Mesendoderm (in vitro differentiated cells): ENCODE measurements around the gene HACD2.
"Not testable (repeated sequence)": the region's sequence is repeated elsewhere in the genome, so short reads cannot be mapped to it uniquely, and the experiment has no call there.

ENCODE experiments used
- DNase-seq: peaks from one replicate; pipeline ENCODE4 v3.0.0; 2013
- H2AK5ac ChIP-seq: 2 replicates; pipeline ENCODE4 v1.6.1; 2013; ENCODE audit warnings: low read length, inconsistent platforms
- H2BK120ac ChIP-seq: 2 replicates; pipeline ENCODE4 v1.6.1; 2013; ENCODE audit warnings: low read depth, mild to moderate bottlenecking, low read length, moderate library complexity, mixed read lengths
- H2BK15ac ChIP-seq: replicated peaks from 2 replicates; pipeline ENCODE4 v1.6.1; 2013; ENCODE audit warnings: low read depth, mild to moderate bottlenecking, moderate library complexity
- H2BK5ac ChIP-seq: 2 replicates; pipeline ENCODE4 v1.6.1; 2013; ENCODE audit warnings: low read length, inconsistent platforms
- H3K18ac ChIP-seq: 2 replicates; pipeline ENCODE4 v1.6.1; 2013; ENCODE audit warnings: mild to moderate bottlenecking, low read length, mixed read lengths
- H3K23ac ChIP-seq: one replicate; pipeline ENCODE4 v1.6.1; 2013; ENCODE audit warnings: low read length
- H3K27ac ChIP-seq: 2 replicates; pipeline ENCODE4 v1.5.1; 2013; ENCODE audit warnings: low read depth, mild to moderate bottlenecking, inconsistent platforms, low read length, moderate library complexity
- H3K27me3 ChIP-seq: 2 replicates; pipeline ENCODE4 v1.6.1; 2013; ENCODE audit warnings: low read length, control low read depth, mild to moderate bottlenecking, inconsistent platforms; ENCODE audit not compliant: insufficient read depth, poor library complexity
- H3K36me3 ChIP-seq: 2 replicates; pipeline ENCODE4 v1.6.1; 2013; ENCODE audit warnings: low read length, inconsistent platforms; ENCODE audit not compliant: control insufficient read depth, insufficient read depth
- H3K4ac ChIP-seq: one replicate; pipeline ENCODE4 v1.6.1; 2013; ENCODE audit warnings: low read depth, mild to moderate bottlenecking, low read length, moderate library complexity
- H3K4me1 ChIP-seq: 2 replicates; pipeline ENCODE4 v1.6.1; 2013; ENCODE audit warnings: low read depth, low read length, inconsistent platforms; ENCODE audit not compliant: control insufficient read depth
- H3K4me2 ChIP-seq: 2 replicates; pipeline ENCODE4 v1.6.1; 2013; ENCODE audit warnings: low read length
- H3K4me3 ChIP-seq: 2 replicates; pipeline ENCODE4 v1.5.1; 2013; ENCODE audit warnings: mild to moderate bottlenecking, low read length
- H3K56ac ChIP-seq: one replicate; pipeline ENCODE4 v1.6.1; 2013; ENCODE audit warnings: low read length
- H3K79me1 ChIP-seq: 2 replicates; pipeline ENCODE4 v1.6.1; 2013; ENCODE audit warnings: low read length, inconsistent platforms
- H3K79me2 ChIP-seq: 2 replicates; pipeline ENCODE4 v1.6.1; 2013; ENCODE audit warnings: mild to moderate bottlenecking, low read length; ENCODE audit not compliant: control insufficient read depth, insufficient read depth
- H3K9ac ChIP-seq: 2 replicates; pipeline ENCODE4 v1.6.1; 2013; ENCODE audit warnings: low read length, inconsistent platforms
- H4K5ac ChIP-seq: one replicate; pipeline ENCODE4 v1.6.1; 2013; ENCODE audit warnings: low read length
- H4K8ac ChIP-seq: one replicate; pipeline ENCODE4 v1.6.1; 2013; ENCODE audit warnings: low read depth, mild to moderate bottlenecking, control low read depth, low read length, moderate library complexity
- WGBS: extraction: QIAGEN DNeasy Blood & Tissue Kit; methylation state at CpG from one replicate; pipeline ENCODE4 v1.1.7; 2013; ENCODE audit warnings: low lambda C conversion rate, missing lambda C conversion rate; ENCODE audit not compliant: insufficient coverage; ENCODE audit errors: extremely low coverage; 5-methylcytosine and 5-hydroxymethylcytosine counted together

The HACD2 gene

DNA sequence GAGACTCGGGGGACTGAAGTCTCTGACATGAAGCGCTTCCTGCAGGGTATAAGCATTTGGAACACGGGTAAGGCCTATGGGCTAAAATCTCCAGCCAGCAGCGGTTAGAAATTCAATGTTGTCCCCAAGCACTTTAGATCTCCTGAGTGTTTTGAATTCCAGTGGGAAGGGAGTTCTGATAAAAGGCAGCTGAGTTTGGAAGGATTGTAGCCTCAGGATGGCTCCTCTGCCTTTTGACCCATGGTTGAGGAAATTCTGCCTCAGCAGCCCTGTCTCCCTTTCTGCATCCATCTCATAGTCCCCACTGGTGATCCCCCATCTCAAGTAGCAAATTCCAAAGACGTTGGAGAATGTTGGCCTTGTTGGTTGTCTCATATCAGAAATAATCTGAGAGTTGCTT lies 24.2 kb upstream of the HACD2 start:
- DNase-seq = no peak
- H2AK5ac ChIP-seq = no peak overlapping the region
- no peaks in the 10 kb centered on the region for H3K27me3 ChIP-seq
- H3K4me2 ChIP-seq = no peak overlapping the region
- H3K56ac ChIP-seq = no peak overlapping the region
- H3K27ac ChIP-seq = no peak overlapping the region
- no peak overlapping the region for H3K9ac ChIP-seq
- no peaks in the 10 kb centered on the region for H3K36me3 ChIP-seq
- no peak overlapping the region for H3K23ac ChIP-seq
- no peak overlapping the region for H2BK120ac ChIP-seq
- H3K79me1 ChIP-seq = no peaks in the 10 kb centered on the region
- H2BK5ac ChIP-seq = no peak overlapping the region
- no peak overlapping the region for H3K18ac ChIP-seq
- no peaks in the 10 kb centered on the region for H3K4me1 ChIP-seq
- no peak overlapping the region for H3K4me3 ChIP-seq
- no peak overlapping the region for H4K5ac ChIP-seq
- no peak overlapping the region for H3K4ac ChIP-seq
- WGBS = no CpG with 5 or more reads among the region's 5 CpGs
- H2BK15ac ChIP-seq = no peak overlapping the region
- H4K8ac ChIP-seq = no peak overlapping the region
- H3K79me2 ChIP-seq = no peaks in the 10 kb centered on the region

DNA sequence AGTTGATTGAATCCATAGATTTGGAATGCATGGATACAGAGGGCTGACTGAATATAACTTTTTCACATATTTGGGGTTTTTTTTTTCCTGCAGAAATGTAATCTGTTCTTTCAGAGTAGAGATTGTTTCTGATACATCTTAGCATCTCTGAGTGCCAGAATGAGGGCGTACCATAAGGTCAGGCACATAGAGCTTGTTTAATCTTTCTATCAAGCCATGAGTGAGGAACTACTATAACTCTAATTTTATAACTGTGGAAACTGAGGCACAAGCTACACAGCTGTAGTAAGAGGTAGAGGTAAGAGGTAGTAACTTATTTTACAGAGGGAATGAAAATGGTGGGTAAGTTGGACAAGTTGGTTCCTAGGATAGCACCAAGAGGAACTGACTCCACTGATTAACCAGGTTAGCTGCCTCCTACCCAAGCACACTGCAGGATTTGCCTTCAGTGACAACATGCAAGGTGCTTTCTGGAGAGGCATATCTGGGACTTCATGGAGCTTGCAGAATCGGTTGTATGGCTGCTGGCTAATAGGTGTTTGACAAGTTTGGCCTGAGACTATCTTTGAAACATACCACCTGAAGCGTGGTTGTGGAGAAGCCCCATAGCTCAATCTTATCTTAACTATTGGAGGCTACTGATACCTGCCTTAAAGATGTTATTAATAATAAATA lies 23.5 kb upstream of the HACD2 start:
- H3K27ac ChIP-seq = no peak overlapping the region
- no CpG with 5 or more reads among the region's 3 CpGs for WGBS
- no peaks in the 10 kb centered on the region for H3K79me2 ChIP-seq
- no peak overlapping the region for H2BK5ac ChIP-seq
- no peak overlapping the region for H3K9ac ChIP-seq
- H3K79me1 ChIP-seq = no peaks in the 10 kb centered on the region
- no peaks in the 10 kb centered on the region for H3K4me1 ChIP-seq
- H3K27me3 ChIP-seq = no peaks in the 10 kb centered on the region
- H3K36me3 ChIP-seq = no peaks in the 10 kb centered on the region
- no peak overlapping the region for H3K4me3 ChIP-seq
- no peak for DNase-seq
- no peak overlapping the region for H4K8ac ChIP-seq
- no peak overlapping the region for H2BK120ac ChIP-seq
- no peak overlapping the region for H2AK5ac ChIP-seq
- H3K23ac ChIP-seq = no peak overlapping the region
- H2BK15ac ChIP-seq = no peak overlapping the region
- H4K5ac ChIP-seq = no peak overlapping the region
- no peak overlapping the region for H3K18ac ChIP-seq
- H3K4me2 ChIP-seq = no peak overlapping the region
- no peak overlapping the region for H3K4ac ChIP-seq
- H3K56ac ChIP-seq = no peak overlapping the region

DNA sequence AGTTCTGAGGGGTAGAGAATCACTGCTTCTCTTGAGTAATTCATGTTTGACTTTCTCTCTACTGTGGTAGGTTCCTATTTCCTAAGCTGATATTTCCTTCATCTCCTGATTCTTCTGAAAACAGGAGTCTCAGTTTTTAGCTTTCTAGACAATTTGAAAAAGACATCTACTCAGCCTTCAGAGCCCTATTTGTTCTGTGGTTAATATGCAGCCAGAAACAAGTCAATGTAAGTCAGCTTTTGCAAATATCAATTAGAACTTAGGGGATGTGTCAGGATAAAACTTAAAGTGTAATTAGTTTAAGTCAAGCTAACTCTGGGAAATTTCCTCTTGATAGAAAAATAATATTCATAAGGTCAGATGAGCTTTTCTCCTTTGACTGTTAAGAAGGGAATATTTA lies 21.7 kb upstream of the HACD2 start:
- Histone ChIP-seq H3K18ac (no peak overlapping the region), H3K79me2 (no peaks in the 10 kb centered on the region), H3K27me3 (no peaks in the 10 kb centered on the region), H3K56ac (no peak overlapping the region), H3K79me1 (no peaks in the 10 kb centered on the region), H2BK15ac (no peak overlapping the region), H3K4me3 (no peak overlapping the region), H3K27ac (no peak overlapping the region), H3K4ac (no peak overlapping the region), H2BK5ac (no peak overlapping the region), H3K23ac (no peak overlapping the region), H2AK5ac (no peak overlapping the region), H3K36me3 (no peaks in the 10 kb centered on the region), H3K9ac (no peak overlapping the region), H4K5ac (no peak overlapping the region), H2BK120ac (no peak overlapping the region), H3K4me2 (no peak overlapping the region), H3K4me1 (no peaks in the 10 kb centered on the region), H4K8ac (no peak overlapping the region)
- DNase-seq = no peak

DNA sequence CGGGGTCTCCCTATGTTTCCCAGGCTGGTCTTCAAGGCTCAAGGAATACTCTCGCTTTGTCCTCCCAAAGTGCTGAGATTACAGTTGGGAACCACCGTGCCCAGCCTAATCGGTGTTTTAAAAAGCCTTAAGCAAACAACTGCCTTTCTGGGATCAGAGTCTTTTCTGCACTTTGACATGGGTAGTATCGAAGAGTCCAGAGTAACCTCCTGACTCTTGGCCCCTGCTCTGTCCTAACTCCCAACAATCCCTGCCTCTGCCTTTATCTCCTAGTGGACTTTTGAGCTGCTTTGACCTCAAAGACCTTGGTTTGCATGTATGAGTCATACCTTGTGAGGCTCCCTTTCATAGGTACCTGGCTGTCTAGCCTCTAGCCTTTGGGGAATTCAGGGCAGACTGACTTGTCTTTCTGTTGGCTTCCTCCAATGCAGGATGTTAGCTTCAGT lies 21.0 kb upstream of the HACD2 start:
- peak; percentile 87 for DNase-seq
- no peaks in the 10 kb centered on the region for H3K79me2 ChIP-seq
- H3K36me3 ChIP-seq = no peaks in the 10 kb centered on the region
- no peak overlapping the region for H2BK120ac ChIP-seq
- H3K4me3 ChIP-seq = no peak overlapping the region
- no peak overlapping the region for H3K9ac ChIP-seq
- no peak overlapping the region for H3K27ac ChIP-seq
- no peaks in the 10 kb centered on the region for H3K27me3 ChIP-seq
- no peak overlapping the region for H3K23ac ChIP-seq
- no peak overlapping the region for H3K18ac ChIP-seq
- H3K56ac ChIP-seq = peak overlapping the region; percentile 34
- no peak overlapping the region for H4K5ac ChIP-seq
- no peak overlapping the region for H2BK15ac ChIP-seq
- no peak overlapping the region for H3K4me2 ChIP-seq
- H2AK5ac ChIP-seq = no peak overlapping the region
- no peak overlapping the region for H4K8ac ChIP-seq
- H3K79me1 ChIP-seq = no peaks in the 10 kb centered on the region
- no peaks in the 10 kb centered on the region for H3K4me1 ChIP-seq
- WGBS = no CpG with 5 or more reads among the region's 5 CpGs
- no peak overlapping the region for H2BK5ac ChIP-seq
- no peak overlapping the region for H3K4ac ChIP-seq

DNA sequence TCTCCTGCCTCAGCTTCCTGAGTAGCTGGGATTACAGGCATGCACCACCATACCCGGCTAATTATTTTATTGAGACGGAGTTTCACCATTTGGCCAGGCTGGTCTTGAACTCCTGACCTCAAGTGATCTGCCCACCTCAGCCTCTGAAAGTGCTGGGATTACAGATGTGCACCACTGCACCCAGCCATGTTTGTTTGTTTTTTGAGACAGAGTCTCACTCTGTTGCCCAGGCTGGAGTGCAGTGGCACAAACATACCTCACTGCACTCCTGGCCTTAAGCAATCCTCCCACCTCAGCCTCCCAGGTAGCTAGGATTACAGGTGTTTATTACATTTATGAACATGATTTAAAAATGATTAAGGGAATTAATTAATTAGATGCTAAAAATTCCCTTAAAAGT lies 18.3 kb upstream of the HACD2 start:
- not testable (repeated sequence) for H2AK5ac ChIP-seq, H3K4me3 ChIP-seq, H3K79me2 ChIP-seq, H3K4me2 ChIP-seq, H3K27ac ChIP-seq, H3K18ac ChIP-seq, H3K79me1 ChIP-seq, H3K9ac ChIP-seq, H3K56ac ChIP-seq, H2BK15ac ChIP-seq, H4K8ac ChIP-seq, H3K4ac ChIP-seq, H3K23ac ChIP-seq, H4K5ac ChIP-seq, H2BK5ac ChIP-seq, H2BK120ac ChIP-seq, H3K36me3 ChIP-seq, H3K27me3 ChIP-seq, H3K4me1 ChIP-seq, DNase-seq
- no CpG with 5 or more reads among the region's 2 CpGs for WGBS

DNA sequence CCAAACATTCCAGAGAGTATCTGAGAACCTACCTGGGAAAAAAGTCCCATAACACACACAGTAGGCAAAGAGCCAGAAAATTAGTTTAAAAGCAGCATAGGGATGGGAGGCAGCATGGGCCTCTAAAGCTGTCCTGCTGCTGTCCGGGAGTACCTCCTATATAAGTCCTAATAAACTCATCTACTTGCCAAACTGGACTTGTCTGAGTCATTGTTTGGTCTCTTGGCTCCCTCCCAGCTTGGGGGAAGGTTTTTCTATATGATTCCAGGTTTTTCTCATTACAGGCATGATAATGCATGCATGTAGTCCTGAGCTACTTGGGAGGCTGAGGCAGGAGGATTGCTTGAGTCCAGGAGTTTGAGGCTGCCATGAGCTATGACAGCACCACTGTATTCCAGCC lies 17.5 kb upstream of the HACD2 start:
- Histone ChIP-seq H3K79me2 (no peaks in the 10 kb centered on the region), H3K27me3 (no peaks in the 10 kb centered on the region), H3K4me1 (no peaks in the 10 kb centered on the region), H3K56ac (no peak overlapping the region), H3K23ac (no peak overlapping the region), H2BK15ac (no peak overlapping the region), H3K36me3 (no peaks in the 10 kb centered on the region), H3K27ac (no peak overlapping the region), H3K18ac (no peak overlapping the region), H3K79me1 (no peaks in the 10 kb centered on the region), H3K4ac (no peak overlapping the region), H4K8ac (no peak overlapping the region), H3K4me2 (no peak overlapping the region), H3K9ac (no peak overlapping the region), H4K5ac (no peak overlapping the region), H2BK120ac (no peak overlapping the region), H3K4me3 (no peak overlapping the region), H2AK5ac (no peak overlapping the region), H2BK5ac (no peak overlapping the region)
- DNase-seq = no peak
- no CpG with 5 or more reads among the region's 1 CpG for WGBS
